HG03045 (cell line): ENCODE results near the gene ACTA1.
"Not testable (repeated sequence)": the region's sequence is repeated elsewhere in the genome, so short reads cannot be mapped to it uniquely, and the experiment has no call there.

Source experiments
- ATAC-seq: cut with Tn5 transposase; IDR thresholded peaks from one replicate; pipeline ENCODE4 v1.9.1; 2021; ENCODE audit warnings: mild to moderate bottlenecking, moderate library complexity; ENCODE audit not compliant: unreplicated experiment

The ACTA1 gene

GRCh38 chr1:229410370-229410691 lies 23.6 kb downstream of the ACTA1 start:
- no peak for ATAC-seq

- no peak for ATAC-seq
These were observed 24.1 kb downstream of the ACTA1 start for GRCh38 chr1:229409616-229410369.

GRCh38 chr1:229408458-229409037 lies 25.3 kb downstream of the ACTA1 start:
- no peak for ATAC-seq

DNA sequence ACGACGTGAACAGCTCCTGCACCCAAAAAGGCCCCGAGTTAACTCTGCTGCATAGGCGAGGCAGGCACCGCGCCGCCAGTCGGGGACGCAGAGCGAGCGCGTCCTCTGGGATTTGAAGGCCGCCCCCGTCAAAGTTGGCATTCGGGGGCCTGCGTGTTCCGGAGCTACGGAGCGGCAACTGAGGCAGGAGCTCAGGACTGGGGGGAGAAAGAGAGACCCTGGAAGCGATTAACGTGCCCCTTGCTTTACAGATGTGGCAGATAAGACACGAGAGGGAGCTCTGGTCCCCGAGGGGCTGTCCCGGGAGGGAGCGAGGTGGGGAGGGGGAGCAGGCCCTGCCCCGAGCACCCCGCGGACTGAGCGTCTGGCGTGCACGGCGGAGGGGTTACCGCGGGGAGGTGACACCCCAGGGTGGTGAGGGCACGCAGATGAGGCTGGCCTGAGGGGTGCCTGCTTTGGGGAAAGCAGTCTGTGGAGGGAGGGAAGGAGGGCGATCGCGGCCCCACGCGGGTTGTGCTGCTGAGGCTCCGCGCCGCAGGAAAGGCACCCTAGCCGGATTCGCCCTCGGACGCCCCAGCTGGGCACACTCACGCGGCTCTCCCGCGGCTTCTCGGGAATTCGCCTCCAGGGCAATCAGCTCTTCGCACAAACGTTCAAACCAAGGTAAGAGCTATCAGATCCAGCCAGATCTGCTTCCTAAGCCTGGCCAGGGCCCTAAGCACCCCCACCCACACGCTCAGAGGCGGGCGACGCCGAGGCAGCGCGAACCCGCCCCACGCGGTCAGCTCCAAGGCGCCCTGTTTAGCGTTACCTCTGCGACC lies 26.5 kb downstream of the ACTA1 start:
- no peak for ATAC-seq

DNA sequence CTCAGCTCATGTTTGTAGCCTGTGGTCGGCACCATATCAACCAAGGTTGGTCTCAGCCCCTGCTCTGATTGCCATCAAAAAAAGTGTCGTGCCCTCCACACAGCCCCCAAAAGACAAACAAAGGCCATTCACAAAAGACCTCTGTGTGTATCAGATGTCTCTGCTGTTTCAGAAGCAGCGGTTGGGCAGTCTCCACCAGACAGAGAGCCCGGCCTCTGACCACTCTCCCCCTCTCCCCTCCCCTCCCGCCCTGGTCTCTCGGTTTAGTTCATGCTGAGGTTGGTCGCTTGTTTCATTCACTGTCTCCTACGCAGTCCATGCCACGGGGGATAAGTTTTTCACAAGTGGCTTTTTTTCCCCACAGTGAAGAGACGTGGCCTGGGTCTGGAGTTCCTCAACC lies 27.1 kb downstream of the ACTA1 start:
- no peak for ATAC-seq

DNA sequence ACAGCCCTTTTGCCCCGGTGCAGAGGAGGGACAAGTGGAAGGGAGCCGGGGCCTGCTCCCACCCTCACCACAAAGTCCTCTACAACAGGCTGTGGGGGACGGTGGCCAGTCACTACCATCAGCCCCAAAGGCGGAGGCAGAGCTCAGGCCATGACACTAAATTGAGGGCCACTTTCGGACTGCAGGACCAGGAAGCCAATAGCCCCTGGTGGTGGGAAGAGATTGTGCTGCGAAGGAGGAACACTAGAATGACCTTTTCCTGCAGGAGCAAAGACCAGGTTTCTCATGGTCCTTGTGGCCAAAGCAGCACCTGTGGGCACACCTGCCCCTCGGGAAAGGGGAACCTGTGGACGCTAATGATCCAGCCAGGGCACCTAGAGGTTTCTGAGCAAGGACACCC lies 30.3 kb downstream of the ACTA1 start:
- no peak for ATAC-seq

DNA sequence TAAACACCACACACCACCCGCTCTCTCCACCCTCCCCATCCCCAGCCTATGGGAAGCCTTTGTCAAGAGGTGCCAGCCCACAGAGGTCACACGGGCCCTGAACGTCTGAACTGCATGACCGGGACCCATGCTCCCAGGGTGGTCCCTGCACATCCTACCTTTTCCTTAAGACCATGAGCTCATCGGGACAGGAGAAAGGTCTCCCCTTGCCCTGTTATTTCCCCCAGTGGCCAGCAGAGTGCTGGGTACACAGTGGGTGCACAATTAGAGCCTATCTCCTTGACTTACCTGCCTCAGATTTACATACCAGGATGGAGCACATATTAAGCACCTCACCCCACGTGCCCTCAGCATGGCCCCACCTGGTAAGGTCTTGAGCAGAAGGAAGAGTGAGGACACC lies 30.9 kb downstream of the ACTA1 start:
- ATAC-seq = no peak

DNA sequence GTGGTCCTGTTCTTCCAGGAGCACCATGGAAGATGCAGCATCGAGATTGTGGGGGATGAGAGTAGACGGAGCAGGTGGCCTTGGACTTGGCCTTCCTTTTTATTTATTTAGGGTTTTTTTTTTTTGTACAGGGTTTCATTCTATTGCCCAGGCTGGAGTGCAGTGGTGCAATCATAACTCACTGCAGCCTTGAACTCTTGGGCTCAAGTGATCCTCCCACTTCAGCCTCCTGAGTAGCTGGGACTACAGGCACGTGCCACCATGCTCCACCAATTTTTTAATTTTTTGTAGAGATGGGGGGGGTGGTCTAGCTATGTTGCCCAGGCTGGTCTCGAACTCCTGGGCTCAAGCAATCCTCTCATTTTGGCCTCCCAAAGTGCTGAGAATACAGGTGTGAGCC lies 31.6 kb downstream of the ACTA1 start:
- ATAC-seq = not testable (repeated sequence)

- no peak for ATAC-seq
These were observed 36.1 kb downstream of the ACTA1 start for GRCh38 chr1:229397762-229398161.

DNA sequence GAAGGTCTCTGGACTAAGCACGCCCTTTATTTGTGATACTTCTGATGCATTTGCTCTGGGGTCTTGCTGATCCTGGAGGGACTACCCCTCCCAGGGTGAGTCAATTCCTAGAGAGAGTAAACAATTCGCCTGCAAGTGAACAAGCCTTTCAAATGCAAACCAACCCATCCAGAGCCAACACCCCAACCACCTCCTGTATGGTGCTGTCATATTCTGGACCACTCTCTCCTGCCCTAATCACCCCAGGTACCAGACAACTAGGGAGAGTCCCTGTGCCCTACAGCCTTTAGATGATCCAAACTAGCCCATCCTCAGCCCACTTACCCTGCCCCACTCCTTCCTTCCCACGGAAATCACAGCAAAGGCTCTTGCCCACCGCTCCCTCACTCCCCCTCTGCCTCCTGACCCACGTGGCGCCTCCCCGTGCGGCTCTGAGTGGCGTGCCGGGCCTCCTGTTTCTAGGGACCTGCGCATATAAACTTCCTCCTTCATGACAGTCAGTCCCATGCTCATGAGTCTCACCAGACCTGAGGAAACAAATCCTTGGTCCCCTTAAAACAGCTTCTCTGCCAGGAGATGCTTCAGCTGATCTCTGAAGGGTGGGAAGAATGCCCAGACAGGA lies 37.2 kb downstream of the ACTA1 start:
- ATAC-seq = no peak

DNA sequence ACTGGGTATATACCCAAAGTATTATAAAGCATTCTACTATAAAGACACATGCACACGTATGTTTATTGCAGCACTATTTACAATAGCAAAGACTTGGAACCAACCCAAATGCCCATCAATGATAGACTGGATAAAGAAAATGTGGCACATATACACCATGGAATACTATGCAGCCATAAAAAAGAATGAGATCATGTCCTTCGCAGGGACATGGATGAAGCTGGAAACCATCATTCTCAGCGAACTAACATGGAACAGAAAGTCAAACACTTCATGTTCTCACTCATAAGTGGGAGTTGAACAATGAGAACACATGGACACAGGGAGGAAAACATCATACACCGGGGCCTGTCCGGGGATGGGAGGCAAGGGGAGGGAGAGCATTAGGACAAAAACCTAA lies 39.4 kb downstream of the ACTA1 start:
- not testable (repeated sequence) for ATAC-seq

- no peak for ATAC-seq
These were observed 41.0 kb downstream of the ACTA1 start for GRCh38 chr1:229392936-229393335.

DNA sequence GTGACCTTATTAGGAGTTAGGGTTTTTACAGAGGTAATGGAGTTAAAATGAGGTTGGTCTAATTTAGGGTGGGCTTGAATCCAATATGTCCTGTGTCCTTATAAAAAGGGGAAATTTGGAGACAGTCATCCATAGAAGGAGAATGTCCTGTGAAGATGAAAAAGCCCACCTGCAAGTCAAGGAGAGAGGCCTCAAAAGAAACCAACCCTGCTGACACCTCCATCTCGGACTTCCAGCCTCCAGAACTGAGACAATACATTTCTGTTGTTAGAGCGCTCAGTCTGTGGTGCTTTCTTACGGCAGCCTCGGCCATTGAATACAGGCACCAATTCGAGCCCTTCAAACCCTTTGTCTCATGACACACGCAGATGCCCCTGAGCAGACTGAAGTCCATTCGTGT lies 43.8 kb downstream of the ACTA1 start:
- ATAC-seq = no peak

DNA sequence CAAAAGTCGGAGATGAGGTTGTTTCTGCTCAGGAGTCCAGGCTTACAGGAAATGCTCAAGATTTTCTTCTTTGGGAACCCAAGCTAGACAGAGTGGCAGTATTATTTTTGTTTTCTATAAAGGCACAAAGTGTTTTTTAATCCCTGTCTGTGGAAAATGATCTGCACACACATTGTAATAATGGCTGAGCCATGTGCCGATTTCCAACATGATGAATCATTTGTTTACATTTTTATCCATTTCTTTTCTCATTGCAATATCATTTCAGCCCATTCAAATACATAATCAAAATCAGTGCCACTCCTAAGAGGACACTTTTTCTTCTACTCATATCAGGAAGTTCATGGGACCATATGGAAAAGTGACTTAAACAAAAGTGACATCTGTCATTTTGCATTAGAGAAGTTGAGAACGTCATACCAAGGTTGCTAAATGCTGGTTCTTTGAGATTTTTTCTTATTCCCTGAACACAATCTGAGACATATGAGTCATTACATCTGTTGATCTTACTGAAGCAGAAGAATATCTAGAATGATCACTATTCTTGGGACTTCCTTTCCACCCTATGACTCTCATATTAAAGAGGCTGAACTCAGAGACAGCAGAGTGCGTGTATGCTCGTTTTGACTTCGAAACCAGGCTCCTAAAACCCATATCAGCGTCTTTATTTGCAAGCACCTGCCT lies 44.9 kb downstream of the ACTA1 start:
- no peak for ATAC-seq

DNA sequence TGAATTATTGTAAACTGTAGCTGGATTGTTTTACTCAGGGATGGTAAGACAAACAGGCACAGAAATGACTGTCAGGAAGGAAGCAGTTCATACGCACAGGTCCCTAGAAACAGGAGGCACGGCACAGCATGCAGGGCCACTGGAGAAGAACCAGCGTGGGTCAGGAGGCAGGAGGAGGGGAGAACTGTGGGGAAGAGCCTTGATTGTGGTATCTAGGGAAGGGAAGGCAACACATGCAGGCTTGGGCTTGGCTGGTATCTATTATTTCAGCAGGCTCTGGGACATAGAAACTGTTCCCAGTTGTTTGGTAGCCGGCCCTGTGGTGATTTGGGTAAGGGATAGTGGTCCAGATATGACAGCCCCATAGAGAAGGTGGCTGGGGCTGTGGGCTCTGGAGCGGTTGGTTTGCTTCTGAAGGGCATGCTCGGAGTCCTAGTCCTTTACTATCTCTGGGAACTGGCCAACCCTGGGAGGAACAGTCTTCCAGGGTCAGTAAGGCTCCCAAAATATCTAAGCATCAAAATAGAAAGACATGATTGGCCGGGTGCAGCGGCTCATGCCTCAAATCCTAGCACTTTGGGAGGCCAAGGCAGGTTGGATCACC lies 47.9 kb downstream of the ACTA1 start:
- ATAC-seq = no peak

GRCh38 chr1:229384822-229385221 lies 49.1 kb downstream of the ACTA1 start:
- no peak for ATAC-seq

DNA sequence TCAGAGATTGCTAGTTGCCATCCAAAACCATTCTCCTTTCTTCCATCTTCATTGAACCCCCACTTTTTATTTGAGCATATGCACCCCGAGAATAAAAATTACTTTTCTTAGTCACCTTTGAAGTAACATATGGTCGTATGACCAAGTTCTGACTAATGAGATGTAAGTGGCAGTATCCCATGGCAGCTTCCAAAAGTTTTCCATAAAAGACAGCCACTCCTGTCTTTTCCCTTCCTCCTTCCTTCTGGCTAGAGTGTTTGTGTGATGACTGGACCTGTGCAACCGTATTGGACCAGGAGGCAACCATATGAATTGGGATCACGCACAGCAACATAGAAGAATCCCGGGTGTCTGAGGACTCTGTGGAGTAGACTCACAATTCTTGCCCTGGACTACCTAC lies 49.9 kb downstream of the ACTA1 start:
- no peak for ATAC-seq

GRCh38 chr1:229383188-229383587 lies 50.7 kb downstream of the ACTA1 start:
- no peak for ATAC-seq
